Urothelium cell line (cell line): ENCODE measurements around the gene SLC41A3.
A peak's percentile ranks its signal among the peaks of the same experiment; 100 is the strongest.
"Not testable (repeated sequence)": the region's sequence is repeated elsewhere in the genome, so short reads cannot be mapped to it uniquely, and the experiment has no call there.

ENCODE experiments used
- DNase-seq: peaks from one replicate; pipeline ENCODE4 v3.0.0; 2011; ENCODE audit warnings: low spot score, mixed read lengths
- FAIRE-seq: peaks from 2 replicates; lab custom pipeline; 2011; peaks lifted over from hg19 to GRCh38; lab: Jason Lieb, UNC

Gene SLC41A3

DNA sequence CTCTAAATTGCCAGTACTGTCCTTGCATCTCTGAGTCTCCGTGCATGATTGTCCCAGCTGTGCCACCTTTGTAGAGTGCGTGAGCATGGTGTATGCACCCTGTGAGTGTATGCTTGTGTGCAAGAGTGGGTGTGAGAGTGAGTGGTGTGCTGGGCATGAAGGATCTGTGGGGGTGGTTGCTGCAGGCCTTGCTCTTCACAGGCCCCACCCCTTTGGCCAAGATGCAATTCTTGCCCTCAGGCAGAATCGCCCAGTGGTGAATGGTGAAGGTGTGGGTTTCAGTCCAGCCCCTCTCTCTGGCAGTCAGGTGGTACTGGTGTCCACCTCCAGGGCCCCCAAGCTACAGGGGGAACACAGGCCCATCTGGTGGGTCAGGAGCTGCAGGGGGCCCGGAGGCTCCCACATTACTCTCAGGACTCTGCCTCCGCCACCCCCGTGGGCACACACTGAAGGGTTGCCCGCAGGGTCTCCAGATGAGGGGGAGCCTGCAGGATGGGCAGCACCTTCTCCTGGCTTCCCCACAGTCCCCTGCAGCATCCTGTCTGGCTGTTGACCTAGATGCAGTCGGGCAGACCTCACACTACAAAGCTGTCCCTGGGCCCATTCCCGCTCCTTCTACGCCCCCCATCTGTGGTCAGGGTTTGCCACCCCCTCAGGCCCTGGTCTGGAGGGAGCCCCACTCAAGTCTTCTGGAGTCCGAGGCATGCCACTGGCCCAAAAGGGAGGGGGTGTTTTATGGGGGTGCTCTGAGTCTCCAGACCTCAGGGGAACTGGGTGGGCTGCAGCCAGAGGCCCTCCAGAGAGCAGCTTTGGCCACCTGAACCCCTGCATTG is 123.3 kb downstream of the SLC41A3 start:
- DNase-seq = no peak
- FAIRE-seq = peak; percentile 53

DNA sequence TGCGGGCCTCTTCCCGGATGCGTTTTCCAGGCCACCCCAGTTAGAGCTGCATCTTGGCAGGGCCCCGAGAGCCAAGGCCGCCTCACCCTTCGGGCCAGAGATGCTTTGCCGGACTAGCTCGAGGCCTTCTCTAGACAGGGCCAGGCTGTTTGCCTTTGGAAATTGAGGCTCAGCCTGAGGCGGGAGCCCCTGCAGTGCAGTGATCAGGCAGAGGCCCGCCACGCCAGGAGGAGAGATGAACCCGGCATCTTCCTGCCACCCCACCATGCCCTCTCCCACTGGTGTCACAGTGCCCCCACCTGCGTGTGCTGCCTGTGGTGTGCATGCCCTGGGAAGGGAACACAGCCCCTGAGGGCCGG is 123.9 kb downstream of the SLC41A3 start:
- no peak for FAIRE-seq
- DNase-seq = no peak

GRCh38 chr3:125959317-125960065 is 124.4 kb downstream of the SLC41A3 start:
- FAIRE-seq (no peak), DNase-seq (no peak)

DNA sequence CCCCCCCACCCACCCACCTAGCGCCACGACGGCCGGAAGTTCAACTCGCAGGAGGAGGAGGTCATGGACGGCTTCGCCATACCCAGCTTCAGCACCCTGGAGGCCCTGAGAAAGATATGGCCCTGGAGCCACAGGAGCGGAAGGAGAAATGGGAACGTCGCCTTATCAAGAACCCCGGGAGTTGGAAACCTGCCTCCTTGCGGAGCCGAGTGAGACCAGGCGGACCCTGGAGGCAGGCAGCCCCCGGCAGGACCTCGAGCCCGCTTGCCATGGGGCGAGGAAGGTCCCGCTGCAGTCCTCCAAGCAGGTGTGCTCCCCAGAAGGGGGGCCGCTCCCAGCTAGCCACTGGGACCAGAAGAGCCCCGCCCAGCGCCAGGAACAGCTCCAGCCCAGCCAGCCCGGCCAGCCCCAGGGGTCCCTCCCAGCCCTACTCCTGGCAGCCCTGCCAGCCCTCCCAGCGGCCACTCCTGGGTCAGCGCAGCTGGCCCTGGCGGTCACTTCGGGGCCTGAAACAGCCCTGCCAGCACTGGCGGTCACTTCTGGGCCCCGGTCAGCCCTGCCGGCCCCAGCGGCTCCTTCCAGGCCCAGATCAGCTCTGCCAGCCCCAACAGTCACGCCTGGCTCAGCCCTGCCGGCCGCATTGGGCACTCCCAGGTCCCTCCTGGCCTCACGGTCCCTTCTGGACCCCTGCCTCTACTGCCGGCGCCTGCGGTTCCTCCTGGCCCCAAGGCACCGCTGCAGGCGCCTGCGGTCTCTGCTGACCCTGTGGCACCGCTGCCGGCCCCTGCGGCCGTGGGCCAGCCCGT is 125.2 kb downstream of the SLC41A3 start:
- FAIRE-seq = no peak
- DNase-seq = no peak

DNA sequence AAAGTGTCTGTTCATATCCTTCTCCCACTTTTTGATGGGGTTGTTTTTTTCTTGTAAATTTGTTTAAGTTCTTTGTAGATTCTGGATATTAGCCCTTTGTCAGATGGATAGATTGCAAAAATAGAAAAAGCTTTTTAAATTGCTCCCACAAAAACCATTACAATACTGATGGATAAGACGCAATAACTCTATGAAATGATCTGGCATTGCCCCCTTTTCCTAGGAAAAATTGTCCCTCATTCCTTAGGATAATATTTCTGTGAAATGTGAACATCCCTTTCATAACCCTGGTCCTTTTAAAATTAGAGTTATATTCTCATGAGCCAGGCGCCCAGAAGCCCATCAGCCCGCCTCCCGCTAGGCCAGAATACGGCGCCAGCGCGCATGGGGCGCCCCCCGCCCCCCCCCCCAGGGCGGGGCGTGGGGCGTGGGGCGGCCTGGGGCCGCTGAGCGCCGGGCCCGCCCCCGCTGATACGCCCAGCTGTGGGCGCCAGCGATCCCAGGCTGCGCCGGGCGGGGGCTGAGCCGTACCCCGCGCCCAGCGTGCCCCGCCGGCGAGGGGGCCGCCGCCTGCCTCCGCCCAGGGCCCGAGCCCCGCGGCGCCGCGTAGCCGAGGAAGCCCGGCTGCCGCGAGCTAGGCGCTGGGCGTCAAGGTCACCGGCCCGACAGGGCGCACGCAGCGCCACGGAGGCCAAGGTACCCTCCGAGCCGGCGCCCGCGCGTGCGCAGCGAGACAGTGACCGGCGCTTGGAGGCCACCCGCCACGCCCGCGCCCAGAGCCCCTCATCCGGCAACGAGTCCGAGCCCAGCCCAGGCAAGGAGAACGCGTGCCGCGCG is 126.0 kb downstream of the SLC41A3 start:
- no peak for FAIRE-seq
- DNase-seq = no peak

DNA sequence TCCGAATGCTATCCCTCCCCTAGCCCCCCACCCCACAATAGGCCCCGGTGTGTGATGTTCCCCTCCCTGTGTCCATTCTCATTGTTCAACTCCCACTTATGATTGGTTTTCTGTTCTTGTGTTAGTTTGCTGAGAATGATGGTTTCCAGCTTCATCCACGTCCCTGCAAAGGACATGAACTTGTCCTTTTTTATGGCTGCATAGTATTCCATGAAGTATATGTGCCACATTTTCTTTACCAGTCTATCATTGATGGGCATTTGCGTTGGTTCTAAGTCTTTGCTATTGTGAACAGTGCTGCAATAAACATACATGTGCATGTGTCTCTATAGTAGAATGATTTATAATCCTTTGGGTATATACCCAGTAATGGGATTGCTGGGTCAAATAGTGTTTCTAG is 126.9 kb downstream of the SLC41A3 start:
- FAIRE-seq, DNase-seq: not testable (repeated sequence)
